A673 (cell line): Measurements from ENCODE around the gene SGMS1.
A peak's percentile ranks its signal among the peaks of the same experiment; 100 is the strongest.

Source experiments
- EZH2 ChIP-seq: fragments of 200-600 bp; sonication (generic); IDR thresholded peaks from 2 replicates; pipeline ENCODE4 v1.6.1; 2017; ENCODE audit warnings: borderline replicate concordance, low read depth, mild to moderate bottlenecking, mixed read lengths, antibody characterized with exemption, low read length; ENCODE audit not compliant: poor library complexity, severe bottlenecking
- TF ChIP-seq, protein P1 (sequence below): fragments of 300-800, 200-600 bp; sonication (generic); conservative IDR thresholded peaks from 2 replicates; pipeline ENCODE4 v1.5.1; 2017; ENCODE audit warnings: low read depth, mild to moderate bottlenecking, antibody characterized with exemption, low read length, moderate library complexity, mixed read lengths

DNA sequence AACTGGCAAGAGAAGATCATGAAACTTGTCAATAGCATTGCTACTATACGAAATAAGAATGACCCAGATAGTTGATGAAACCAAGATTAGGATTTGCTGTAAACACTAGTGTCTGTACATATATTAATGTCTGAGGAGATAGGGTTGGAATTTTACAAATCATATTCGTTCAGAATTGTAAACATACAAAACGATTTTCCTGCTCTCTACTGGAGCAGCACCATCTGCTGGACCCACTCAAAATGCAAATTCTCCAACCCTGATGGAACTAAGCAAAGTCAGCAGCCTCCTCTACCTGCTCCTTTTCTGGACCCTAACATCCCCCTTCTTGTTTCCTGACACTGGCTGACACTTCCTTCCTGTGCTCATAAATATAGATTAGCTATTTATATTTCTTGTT lies 29.4 kb upstream of the SGMS1 start:
- TF ChIP-seq, protein P1, sequence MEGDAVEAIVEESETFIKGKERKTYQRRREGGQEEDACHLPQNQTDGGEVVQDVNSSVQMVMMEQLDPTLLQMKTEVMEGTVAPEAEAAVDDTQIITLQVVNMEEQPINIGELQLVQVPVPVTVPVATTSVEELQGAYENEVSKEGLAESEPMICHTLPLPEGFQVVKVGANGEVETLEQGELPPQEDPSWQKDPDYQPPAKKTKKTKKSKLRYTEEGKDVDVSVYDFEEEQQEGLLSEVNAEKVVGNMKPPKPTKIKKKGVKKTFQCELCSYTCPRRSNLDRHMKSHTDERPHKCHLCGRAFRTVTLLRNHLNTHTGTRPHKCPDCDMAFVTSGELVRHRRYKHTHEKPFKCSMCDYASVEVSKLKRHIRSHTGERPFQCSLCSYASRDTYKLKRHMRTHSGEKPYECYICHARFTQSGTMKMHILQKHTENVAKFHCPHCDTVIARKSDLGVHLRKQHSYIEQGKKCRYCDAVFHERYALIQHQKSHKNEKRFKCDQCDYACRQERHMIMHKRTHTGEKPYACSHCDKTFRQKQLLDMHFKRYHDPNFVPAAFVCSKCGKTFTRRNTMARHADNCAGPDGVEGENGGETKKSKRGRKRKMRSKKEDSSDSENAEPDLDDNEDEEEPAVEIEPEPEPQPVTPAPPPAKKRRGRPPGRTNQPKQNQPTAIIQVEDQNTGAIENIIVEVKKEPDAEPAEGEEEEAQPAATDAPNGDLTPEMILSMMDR, result peak; percentile 61
- TF ChIP-seq EZH2, result no peak
